ENCODE data around the gene OR52M1.

DNA sequence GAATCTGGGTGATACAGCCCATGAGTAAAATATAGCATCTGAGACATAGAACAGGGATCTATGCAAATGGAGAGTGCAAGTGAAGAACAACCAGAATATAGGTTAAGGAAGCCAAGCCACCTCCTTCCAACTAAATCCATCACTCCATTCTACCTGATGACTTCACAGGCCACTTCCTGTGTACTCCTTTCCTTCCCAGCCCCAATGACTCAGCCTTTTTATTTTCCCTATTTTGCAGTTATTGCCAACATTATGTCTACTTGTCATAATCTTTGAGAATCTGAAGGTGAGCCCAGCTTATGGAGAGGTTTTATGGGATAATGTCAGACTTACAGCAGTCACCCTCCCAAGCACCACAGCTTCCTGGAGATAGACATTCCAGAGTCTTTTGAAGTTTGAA, 1.4 kb upstream of the OR52M1 start:
- TF ChIP-seq, protein P1, sequence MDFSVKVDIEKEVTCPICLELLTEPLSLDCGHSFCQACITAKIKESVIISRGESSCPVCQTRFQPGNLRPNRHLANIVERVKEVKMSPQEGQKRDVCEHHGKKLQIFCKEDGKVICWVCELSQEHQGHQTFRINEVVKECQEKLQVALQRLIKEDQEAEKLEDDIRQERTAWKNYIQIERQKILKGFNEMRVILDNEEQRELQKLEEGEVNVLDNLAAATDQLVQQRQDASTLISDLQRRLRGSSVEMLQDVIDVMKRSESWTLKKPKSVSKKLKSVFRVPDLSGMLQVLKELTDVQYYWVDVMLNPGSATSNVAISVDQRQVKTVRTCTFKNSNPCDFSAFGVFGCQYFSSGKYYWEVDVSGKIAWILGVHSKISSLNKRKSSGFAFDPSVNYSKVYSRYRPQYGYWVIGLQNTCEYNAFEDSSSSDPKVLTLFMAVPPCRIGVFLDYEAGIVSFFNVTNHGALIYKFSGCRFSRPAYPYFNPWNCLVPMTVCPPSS (IDR thresholded peaks at IDR 0.05) = no peak
- TF ChIP-seq TAF1 (CRISPR knock-in tag; IDR thresholded peaks at IDR 0.05) (no peak), ZBTB21 (CRISPR knock-in tag; IDR thresholded peaks at IDR 0.05) (no peak), RNF2 (conservative IDR thresholded peaks at IDR 0.05; ENCODE audit: low read depth) (no peak), SNRNP70 (IDR thresholded peaks at IDR 0.05; ENCODE audit: low read depth, low read length) (no peak), RFX5 (IDR thresholded peaks at IDR 0.05; ENCODE audit: low read depth, low read length) (no peak)
- TF ChIP-seq, protein P2, sequence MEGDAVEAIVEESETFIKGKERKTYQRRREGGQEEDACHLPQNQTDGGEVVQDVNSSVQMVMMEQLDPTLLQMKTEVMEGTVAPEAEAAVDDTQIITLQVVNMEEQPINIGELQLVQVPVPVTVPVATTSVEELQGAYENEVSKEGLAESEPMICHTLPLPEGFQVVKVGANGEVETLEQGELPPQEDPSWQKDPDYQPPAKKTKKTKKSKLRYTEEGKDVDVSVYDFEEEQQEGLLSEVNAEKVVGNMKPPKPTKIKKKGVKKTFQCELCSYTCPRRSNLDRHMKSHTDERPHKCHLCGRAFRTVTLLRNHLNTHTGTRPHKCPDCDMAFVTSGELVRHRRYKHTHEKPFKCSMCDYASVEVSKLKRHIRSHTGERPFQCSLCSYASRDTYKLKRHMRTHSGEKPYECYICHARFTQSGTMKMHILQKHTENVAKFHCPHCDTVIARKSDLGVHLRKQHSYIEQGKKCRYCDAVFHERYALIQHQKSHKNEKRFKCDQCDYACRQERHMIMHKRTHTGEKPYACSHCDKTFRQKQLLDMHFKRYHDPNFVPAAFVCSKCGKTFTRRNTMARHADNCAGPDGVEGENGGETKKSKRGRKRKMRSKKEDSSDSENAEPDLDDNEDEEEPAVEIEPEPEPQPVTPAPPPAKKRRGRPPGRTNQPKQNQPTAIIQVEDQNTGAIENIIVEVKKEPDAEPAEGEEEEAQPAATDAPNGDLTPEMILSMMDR (CRISPR knock-in tag; IDR thresholded peaks at IDR 0.05) = no peak
- TF ChIP-seq, protein P3, sequence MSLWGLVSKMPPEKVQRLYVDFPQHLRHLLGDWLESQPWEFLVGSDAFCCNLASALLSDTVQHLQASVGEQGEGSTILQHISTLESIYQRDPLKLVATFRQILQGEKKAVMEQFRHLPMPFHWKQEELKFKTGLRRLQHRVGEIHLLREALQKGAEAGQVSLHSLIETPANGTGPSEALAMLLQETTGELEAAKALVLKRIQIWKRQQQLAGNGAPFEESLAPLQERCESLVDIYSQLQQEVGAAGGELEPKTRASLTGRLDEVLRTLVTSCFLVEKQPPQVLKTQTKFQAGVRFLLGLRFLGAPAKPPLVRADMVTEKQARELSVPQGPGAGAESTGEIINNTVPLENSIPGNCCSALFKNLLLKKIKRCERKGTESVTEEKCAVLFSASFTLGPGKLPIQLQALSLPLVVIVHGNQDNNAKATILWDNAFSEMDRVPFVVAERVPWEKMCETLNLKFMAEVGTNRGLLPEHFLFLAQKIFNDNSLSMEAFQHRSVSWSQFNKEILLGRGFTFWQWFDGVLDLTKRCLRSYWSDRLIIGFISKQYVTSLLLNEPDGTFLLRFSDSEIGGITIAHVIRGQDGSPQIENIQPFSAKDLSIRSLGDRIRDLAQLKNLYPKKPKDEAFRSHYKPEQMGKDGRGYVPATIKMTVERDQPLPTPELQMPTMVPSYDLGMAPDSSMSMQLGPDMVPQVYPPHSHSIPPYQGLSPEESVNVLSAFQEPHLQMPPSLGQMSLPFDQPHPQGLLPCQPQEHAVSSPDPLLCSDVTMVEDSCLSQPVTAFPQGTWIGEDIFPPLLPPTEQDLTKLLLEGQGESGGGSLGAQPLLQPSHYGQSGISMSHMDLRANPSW (CRISPR knock-in tag; IDR thresholded peaks at IDR 0.05; ENCODE audit: borderline replicate concordance) = no peak
- TF ChIP-seq, protein P4, sequence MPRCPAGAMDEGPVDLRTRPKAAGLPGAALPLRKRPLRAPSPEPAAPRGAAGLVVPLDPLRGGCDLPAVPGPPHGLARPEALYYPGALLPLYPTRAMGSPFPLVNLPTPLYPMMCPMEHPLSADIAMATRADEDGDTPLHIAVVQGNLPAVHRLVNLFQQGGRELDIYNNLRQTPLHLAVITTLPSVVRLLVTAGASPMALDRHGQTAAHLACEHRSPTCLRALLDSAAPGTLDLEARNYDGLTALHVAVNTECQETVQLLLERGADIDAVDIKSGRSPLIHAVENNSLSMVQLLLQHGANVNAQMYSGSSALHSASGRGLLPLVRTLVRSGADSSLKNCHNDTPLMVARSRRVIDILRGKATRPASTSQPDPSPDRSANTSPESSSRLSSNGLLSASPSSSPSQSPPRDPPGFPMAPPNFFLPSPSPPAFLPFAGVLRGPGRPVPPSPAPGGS (CRISPR knock-in tag; IDR thresholded peaks at IDR 0.05) = no peak

Data from HepG2 (cell line).